GM18519 (cell line): ENCODE results near the gene CPAMD8.
"Not testable (repeated sequence)": the region's sequence is repeated elsewhere in the genome, so short reads cannot be mapped to it uniquely, and the experiment has no call there.

ENCODE experiments used
- ATAC-seq: cut with Tn5 transposase; IDR thresholded peaks from one replicate; pipeline ENCODE4 v1.9.1; 2021; ENCODE audit warnings: mild to moderate bottlenecking, moderate library complexity; ENCODE audit not compliant: unreplicated experiment, low FRiP score

CPAMD8 gene

GRCh38 chr19:16878181-16878965 is 148.2 kb downstream of the CPAMD8 start:
- ATAC-seq: no peak

DNA sequence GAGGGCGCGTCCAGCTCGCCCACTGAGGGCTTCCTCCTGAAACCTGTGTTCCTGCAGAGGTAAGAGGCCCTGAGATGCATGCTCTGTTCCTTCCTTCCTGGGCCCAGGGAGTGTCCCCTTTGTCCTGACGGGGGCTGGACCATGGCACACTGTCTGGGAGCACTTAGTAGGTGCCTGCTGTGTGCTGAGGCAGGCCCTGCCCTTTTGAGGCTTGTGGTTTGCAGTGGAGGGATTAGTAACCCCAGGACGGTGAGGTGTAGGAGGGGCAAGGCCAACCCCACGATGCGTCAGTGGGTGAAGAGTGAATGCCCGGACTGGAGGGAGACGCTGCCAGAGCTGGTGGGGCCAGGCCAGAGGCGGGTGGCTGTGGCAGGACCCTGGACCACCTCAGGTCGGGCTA is 149.0 kb downstream of the CPAMD8 start:
- no peak for ATAC-seq

- no peak for ATAC-seq
Measured at GRCh38 chr19:16876904-16877361, 149.7 kb downstream of the CPAMD8 start.

DNA sequence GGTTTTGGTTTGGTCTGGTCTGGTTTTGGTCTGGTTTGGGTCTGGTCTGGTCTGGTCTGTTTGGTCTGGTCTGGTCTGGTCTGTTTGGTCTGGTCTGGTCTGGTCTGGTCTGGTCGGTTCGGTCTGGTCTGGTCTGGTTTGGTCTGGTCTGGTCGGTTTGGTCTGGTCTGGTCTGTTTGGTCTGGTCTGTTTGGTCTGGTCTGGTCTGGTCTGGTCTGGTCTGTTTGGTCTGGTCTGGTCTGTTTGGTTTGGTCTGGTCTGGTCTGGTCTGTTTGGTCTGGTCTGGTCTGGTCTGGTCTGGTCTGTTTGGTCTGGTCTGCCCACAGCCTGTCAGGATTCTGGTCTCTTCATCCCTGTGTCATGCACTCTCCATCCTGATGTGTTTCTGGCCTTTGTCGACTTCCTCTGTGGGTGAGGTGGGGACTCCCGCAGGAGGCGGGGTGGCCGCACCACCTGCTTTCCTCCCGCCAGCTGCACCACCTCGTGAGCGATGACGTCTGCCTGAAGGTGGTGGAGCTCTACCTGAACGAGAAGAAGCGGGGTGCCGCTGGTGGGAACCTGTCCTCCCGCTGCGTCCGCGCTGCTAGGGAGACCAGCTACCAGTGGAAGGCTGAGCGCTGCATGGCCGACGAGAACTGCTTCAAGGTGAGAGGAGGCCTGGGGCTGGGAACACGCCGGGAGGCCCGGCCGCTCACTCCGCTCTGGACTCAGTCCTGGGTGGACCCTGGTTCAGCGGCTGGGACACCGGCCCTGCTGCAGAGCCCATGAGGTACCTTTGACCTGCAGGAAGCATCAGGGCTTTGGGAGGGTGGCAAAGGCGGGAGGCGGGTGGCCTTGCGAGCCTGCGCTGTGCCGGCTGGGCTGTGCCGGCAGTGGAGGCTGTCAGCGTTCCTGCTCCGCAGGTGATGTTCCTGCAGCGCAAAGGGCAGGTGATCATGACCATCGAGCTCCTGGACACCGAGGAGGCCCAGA is 150.7 kb downstream of the CPAMD8 start:
- ATAC-seq: no peak

DNA sequence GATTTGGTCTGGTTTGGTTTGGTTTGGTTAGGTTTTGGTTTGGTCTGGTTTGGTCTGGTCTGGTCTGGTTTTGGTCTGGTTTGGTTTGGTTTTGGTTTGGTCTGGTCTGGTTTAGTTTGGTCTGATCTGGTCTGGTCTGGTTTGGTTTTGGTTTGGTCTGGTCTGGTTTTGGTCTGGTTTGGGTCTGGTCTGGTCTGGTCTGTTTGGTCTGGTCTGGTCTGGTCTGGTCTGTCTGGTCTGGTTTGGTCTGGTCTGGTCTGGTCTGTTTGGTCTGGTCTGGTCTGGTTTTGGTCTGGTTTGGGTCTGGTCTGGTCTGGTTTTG is 151.7 kb downstream of the CPAMD8 start:
- not testable (repeated sequence) for ATAC-seq

- no peak for ATAC-seq
Measured at GRCh38 chr19:16874250-16874977, 152.2 kb downstream of the CPAMD8 start.

DNA sequence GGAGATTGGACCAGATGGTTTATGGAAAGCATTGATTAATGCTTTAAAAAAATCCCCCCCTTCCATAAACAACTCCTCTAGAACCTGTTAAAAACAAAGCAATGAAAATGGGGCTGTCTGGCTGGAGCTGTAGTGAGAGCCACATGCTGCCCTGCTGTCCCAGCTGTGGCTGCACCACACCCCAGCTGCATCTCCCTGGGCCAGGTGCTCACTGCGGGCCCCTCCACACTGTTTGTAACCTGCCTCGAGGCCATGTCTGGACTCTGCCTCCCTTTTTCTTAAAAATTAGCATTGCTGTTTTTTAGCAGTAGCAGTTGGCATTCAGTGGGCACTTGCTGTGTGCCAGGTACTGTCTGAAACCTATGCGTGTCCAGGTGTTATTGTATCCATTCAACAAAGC is 153.0 kb downstream of the CPAMD8 start:
- ATAC-seq: no peak

DNA sequence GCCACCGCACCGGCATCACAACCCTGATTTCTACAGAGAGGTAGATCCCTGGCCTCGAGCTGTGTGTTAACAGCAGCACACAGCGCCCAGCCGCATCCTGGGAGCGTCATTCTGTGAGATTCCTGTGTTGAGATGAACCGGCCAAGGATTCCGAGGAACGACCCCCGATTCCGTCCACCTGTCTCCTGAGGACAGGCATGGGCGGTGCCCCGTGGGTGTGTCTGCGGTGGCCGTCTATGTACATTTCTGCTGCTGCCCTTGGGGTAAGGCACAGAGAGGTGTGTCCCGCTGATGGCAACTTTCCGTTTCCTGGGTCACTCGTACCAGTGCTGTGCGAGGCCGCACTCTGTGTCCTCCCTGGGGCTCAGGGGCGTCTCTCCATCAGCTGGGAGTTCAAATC is 153.9 kb downstream of the CPAMD8 start:
- ATAC-seq: no peak

DNA sequence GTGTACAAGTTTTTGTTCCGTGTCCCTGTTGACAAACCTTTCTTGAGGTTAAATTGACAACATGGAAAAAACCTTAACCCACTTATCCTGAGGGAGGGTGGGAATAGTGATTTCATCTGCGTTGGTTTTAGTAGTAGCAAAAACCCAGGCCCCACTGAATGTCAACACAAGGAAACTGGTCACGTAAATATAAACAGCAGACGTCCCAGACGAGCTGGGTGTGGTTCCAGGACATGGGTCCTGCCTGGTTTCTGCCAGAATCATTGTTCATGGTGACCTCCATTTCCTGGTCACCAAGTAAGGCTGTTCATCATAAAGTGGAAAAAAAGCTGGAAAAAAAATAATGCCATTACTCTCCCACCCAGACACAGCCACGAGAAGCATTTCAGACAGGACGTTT is 154.7 kb downstream of the CPAMD8 start:
- no peak for ATAC-seq

GRCh38 chr19:16869331-16869972 is 157.2 kb downstream of the CPAMD8 start:
- ATAC-seq: no peak

DNA sequence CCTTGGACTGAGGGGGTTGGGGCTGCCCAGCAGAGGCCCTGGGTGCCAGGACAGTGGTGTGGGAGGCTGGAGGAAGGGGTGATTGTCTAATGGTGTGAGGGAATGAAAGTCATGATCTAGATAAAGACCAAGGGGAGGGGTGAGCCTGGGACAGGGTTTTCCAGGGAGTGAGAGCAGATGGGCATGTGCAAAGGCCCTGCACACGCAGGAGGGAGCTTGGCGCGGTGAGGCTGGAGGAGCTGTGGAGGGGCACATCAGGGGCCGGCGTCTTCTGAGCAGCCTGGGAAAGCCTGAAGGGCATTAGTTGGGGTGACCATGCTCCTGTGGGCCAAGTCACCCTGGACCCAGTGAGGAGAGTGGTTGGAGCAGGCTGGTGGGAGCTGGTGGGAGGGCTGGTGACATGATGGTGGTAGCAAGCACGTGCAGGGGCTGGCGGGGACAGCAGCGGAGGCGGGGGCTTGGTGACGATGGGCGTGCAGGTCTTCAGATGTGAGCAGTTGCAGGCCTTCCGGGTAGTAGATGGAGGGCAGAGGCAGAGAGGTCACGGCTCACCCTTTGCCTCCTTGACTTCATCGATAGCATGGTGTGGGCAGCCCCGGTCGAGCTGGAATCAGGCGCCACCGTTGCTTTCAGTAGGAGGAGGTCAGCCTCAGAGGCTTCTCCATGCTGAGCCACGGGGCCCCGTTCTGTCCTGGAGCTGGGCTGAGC is 158.0 kb downstream of the CPAMD8 start:
- ATAC-seq: no peak

GRCh38 chr19:16867211-16867610 is 159.4 kb downstream of the CPAMD8 start:
- ATAC-seq: no peak

DNA sequence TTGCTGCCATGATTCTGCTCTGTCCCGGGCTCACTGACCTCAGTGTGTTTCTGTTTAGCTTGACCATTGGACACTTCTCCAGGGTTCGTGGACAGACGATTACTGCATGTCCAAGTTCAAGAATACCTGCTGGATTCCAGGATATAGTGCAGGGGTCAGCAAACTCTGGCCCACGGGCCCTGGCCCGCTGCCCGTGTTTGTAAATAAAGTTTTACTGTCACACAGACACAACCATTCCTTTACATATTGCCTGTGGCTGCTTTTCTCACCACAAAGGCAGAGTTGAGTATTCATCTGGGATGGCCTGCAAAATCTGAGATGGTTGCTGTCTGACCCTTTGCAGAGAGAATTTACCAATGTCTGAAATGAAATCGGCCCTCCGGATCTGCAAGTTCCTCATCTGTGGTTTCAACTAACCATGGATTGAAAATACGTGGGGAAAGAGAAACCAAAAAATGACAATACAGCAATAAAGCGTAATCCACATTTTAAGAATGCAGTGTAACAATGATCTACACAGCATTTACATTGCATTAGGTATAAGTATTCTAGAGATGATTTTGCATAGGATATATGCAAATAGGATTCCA is 163.7 kb downstream of the CPAMD8 start:
- ATAC-seq: no peak

DNA sequence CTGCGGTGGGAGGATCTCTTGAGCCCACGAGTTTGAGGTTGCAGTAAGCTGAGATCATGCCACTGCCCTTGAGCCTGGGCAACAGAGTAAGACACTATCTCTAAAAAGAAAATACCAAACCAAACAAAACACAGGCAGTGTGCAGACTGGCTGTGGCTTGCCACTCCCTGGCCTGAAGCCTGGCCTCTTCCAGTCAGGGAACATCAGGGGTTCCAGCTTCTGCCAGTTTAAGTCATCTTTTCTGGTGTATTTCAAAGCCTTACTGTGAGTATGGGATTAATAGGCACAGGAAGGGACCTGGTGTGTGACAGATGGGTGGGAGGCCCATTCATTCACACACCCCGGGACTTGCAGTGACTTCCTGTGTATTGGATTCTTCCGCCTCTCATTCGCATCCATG is 164.8 kb downstream of the CPAMD8 start:
- no peak for ATAC-seq

GRCh38 chr19:16861011-16861410 is 165.6 kb downstream of the CPAMD8 start:
- no peak for ATAC-seq

DNA sequence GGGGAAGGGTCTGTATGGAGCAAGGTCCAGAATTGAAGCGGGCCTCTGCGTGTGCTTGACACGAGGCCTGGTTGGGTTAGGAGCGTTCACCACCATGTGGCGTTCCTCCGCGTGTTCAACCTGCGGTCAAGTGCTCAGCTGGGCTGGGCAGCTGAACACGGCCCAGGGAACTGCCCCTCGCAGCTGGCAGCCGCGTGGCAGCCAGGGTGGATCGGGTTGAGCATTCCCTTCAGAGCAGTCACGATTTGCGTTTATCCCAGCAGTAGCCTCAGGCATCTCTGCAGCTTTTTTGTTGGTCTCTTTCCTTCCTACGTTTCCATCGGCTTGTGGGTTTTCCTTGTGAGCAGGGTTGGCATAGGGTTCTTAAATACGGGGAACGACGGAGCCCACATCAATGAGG is 166.5 kb downstream of the CPAMD8 start:
- ATAC-seq: no peak

DNA sequence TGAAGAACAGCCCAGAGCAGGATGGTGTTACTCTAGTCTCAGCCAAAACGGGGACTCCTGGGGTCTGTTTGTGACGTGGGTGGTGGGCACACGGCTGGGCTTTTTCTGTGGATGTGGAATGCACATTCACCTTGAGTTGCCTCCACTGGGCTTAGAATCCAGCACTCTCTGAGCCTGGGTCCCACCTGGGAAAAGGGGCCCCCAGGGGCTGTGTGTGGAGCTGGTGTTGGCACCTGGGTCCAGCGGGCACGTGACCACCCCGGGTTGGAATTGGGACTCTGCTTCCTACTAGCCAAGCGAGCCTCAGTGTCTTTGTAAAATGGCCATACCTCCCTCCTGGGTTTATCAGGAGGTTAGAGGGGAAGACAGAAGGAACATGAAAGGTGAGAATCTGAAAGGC is 167.0 kb downstream of the CPAMD8 start:
- no peak for ATAC-seq

DNA sequence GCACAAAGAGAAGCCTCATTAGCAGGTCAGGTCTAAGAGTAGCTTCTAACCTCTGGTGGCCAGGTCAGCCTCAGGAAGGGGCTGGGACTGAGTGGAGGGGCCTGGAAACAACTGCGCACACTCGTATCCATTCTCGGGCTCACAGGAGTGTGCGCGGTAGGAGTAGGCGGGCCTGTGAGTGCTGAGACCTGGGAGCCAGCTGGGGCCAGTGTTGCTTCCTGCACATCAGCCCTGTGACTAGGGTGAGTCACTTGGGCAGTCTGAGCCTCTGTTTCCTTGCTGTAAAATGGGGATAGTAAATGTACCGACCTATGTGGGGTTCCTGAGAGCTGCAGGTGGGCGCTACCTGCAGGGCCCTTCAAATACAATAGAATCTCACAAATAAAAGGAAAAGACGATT is 170.5 kb downstream of the CPAMD8 start:
- ATAC-seq: no peak

- ATAC-seq: no peak
Measured at GRCh38 chr19:16853066-16853465, 173.5 kb downstream of the CPAMD8 start.
